Measurements from ENCODE around the gene TM7SF2. TPM values are rescaled to one million over a fixed set of nuclear protein-coding genes. Genes with fewer than 3 reads are reported as not detected.

TM7SF2 gene
- polyA plus RNA-seq, 1 experiment: 10.3 TPM

DNA sequence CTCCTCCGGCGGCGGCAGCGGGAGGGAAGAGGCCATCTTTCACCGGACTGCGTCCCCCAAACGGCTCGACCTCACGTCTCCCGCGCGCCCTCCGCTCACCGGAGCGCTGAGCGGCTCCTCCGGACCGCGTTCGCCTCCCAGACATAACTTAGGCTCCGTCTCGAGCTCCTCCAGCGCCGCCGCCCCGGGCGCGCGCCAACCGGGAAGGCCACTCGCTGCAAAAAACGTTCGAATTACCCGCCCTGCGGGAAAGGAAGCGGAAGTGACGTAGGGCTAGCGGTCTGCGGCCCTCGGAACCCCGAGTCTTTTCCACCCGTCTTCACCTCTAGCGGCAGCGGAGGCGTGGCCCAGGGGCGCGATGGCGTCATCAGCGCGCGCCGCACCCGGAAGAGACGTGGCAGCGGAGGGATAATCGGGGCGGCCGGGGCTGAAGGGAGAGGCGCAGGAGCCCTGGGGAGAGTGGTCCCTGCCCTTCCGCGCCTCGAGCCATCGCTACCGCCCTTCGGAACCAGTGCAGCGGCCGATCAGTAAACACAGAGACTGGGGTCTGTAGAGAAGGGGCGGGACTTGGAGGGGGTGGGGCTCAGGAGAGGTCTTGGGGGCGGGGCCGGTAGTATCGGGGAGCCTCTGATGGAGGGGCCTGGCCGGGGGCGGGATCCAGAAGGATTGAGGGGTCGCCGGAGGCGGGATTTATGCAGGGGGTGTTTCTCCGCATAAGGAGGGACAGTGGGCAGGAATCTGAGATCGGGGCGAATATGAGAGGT is 27.7 kb upstream of the TM7SF2 start, which contains the start of the genes CDCA5 and ZFPL1:
TSS of gene CDCA5 (minus strand) at position 207 of the 764 bp plus-strand sequence. CDS start at position 145, 62 bp downstream.
TSS of gene ZFPL1 (plus strand) at position 389 of the 764 bp plus-strand sequence. CDS start 477 bp downstream, outside the sequence.
- DNase-seq (ENCODE audit: low read depth, low spot score): peak; percentile 87
- Histone ChIP-seq H3K27ac (ENCODE audit: low read depth, low read length) (peak within 1 kb of the TSS; percentile 98), H3K4me3 (ENCODE audit: low read depth, low read length) (peak within 1 kb of the TSS; percentile 94), H3K9me3 (ENCODE audit: control insufficient read depth, insufficient read depth, low read length) (no peaks in the 10 kb centered on the region; the same call in 1 of the 2 replicates), H3K27me3 (ENCODE audit: control insufficient read depth, insufficient read depth, low read length) (no peaks in the 10 kb centered on the region)
- CTCF ChIA-PET: interaction anchor here (1.3 kb wide), 1 partner anchor 70 kb away, joined by 6 read pairs; the partner anchor contains the start of gene ARL2
- TF ChIP-seq, protein P1, sequence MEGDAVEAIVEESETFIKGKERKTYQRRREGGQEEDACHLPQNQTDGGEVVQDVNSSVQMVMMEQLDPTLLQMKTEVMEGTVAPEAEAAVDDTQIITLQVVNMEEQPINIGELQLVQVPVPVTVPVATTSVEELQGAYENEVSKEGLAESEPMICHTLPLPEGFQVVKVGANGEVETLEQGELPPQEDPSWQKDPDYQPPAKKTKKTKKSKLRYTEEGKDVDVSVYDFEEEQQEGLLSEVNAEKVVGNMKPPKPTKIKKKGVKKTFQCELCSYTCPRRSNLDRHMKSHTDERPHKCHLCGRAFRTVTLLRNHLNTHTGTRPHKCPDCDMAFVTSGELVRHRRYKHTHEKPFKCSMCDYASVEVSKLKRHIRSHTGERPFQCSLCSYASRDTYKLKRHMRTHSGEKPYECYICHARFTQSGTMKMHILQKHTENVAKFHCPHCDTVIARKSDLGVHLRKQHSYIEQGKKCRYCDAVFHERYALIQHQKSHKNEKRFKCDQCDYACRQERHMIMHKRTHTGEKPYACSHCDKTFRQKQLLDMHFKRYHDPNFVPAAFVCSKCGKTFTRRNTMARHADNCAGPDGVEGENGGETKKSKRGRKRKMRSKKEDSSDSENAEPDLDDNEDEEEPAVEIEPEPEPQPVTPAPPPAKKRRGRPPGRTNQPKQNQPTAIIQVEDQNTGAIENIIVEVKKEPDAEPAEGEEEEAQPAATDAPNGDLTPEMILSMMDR (IDR thresholded peaks at IDR 0.05; ENCODE audit: low read depth, low read length): no peak
- POLR2A ChIA-PET: no interaction called here

DNA sequence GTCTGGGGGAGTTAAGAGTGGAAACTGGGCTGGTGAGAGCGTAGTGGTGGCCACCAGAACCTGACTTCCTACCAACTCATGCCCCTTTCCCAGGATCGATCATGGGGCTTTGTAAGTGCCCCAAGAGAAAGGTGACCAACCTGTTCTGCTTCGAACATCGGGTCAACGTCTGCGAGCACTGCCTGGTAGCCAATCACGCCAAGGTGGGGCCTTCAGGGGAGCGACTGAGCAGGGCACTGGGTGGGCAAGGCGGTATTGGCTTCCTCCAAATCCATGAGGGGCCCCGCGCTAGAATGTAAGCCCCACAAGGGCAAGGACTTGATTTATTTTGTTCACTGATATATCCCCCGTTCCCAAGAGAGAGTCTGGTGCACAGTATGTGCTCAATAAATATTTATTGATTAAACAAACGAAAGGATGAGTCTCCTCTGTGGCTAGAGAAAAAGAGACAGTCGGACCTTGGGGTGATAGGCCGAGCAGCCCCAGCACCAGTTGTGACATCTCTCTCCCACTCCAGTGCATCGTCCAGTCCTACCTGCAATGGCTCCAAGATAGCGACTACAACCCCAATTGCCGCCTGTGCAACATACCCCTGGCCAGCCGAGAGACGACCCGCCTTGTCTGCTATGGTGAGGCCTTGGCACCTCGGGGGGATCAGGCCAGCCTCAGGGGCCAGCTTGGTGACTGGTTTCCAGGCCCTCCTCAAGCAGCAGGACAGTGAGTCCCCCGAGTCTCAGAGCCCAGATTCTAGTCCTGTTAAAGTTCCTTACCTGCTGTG is 26.9 kb upstream of the TM7SF2 start:
- no peaks in the 10 kb centered on the region; the same call in 1 of the 2 replicates for H3K9me3 ChIP-seq (ENCODE audit: control insufficient read depth, insufficient read depth, low read length)
- H3K4me3 ChIP-seq (ENCODE audit: low read depth, low read length): peak overlapping the region; percentile 94
- CTCF ChIA-PET: interaction anchor here (1.1 kb wide), 1 partner anchor 29 kb away, joined by 5 read pairs; no protein-coding TSS in a partner anchor
- H3K27me3 ChIP-seq (ENCODE audit: control insufficient read depth, insufficient read depth, low read length): no peaks in the 10 kb centered on the region
- H3K27ac ChIP-seq (ENCODE audit: low read depth, low read length): peak overlapping the region; percentile 98
- no peak for DNase-seq (ENCODE audit: low read depth, low spot score)
- POLR2A ChIA-PET: no interaction called here
- TF ChIP-seq, protein P1 (IDR thresholded peaks at IDR 0.05; ENCODE audit: low read depth, low read length): no peak

DNA sequence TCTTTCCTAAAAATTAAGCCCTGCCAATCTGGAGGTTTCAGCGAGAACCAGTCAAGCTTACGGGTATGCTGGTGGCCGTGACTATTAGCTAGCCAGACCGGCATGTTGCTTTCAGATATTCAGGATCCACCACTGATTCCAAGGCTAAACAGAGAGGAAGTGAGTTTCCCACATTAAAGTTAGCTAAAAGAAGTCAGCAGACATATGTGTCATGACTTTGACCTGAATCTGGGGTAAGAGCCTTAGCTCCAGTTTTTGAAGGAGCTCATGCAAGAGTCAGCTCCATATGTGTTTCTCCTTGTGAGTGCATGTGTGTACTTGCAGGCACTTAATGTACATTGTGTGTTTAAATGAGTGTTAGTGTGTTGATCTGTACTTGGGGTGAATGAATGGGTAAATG is 26.2 kb upstream of the TM7SF2 start:
- TF ChIP-seq, protein P1 (IDR thresholded peaks at IDR 0.05; ENCODE audit: low read depth, low read length): no peak
- Histone ChIP-seq H3K27ac (ENCODE audit: low read depth, low read length) (no peak overlapping the region), H3K27me3 (ENCODE audit: control insufficient read depth, insufficient read depth, low read length) (no peaks in the 10 kb centered on the region), H3K4me3 (ENCODE audit: low read depth, low read length) (no peak overlapping the region; the same call in 1 of the 2 replicates), H3K9me3 (ENCODE audit: control insufficient read depth, insufficient read depth, low read length) (no peaks in the 10 kb centered on the region; the same call in 1 of the 2 replicates)
- ChIA-PET CTCF (interaction anchor here (1.1 kb wide), 1 partner anchor 28 kb away, joined by 5 read pairs; no protein-coding TSS in a partner anchor), POLR2A (no interaction called here)
- DNase-seq (ENCODE audit: low read depth, low spot score): no peak

DNA sequence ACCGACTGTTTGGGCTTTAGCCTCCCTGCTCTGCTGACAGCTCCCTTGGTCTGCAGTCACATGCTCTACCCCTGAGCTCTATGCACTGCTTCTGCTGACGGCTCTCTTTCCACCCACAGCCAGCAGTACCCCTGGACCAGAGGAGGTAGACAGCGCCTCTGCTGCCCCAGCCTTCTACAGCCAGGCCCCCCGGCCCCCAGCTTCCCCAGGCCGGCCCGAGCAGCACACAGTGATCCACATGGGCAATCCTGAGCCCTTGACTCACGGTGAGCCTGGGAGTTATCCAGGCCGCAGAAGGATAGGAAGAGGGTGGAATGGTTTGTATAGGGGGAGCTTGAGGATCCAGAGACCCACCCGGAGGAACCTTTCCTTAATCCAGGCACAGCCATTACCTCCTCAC is 24.9 kb upstream of the TM7SF2 start:
- TF ChIP-seq, protein P1 (IDR thresholded peaks at IDR 0.05; ENCODE audit: low read depth, low read length): no peak
- no peak overlapping the region for H3K27ac ChIP-seq (ENCODE audit: low read depth, low read length)
- DNase-seq (ENCODE audit: low read depth, low spot score): no peak
- ChIA-PET CTCF (no interaction called here), POLR2A (no interaction called here)
- H3K27me3 ChIP-seq (ENCODE audit: control insufficient read depth, insufficient read depth, low read length): no peaks in the 10 kb centered on the region
- no peak overlapping the region for H3K4me3 ChIP-seq (ENCODE audit: low read depth, low read length)
- no peaks in the 10 kb centered on the region; the same call in 1 of the 2 replicates for H3K9me3 ChIP-seq (ENCODE audit: control insufficient read depth, insufficient read depth, low read length)

Measured in AG04450 (cell line).